Lower leg skin (tissue), 4 donors: ENCODE results near the gene ATP7B. TPM values are rescaled to one million over a fixed set of nuclear protein-coding genes. Genes with fewer than 3 reads are reported as not detected.

Experiments
- DNase-seq, 2 donors: peaks; one replicate each; pipeline ENCODE4 v3.0.0-alpha.2; 2019; ENCODE audit warnings: low spot score in 2 of 2
- H3K4me3 ChIP-seq: fragments of 200-600 bp; sonication (generic); 2 replicates; pipeline ENCODE4 v1.5.1; 2017; ENCODE audit warnings: mild to moderate bottlenecking, low read depth; ENCODE audit not compliant: poor library complexity, severe bottlenecking
- POLR2A ChIP-seq, 2 donors: fragments of 450-650 bp; IDR thresholded peaks; one replicate each; pipeline ENCODE4 v1.6.1; 2016 to 2017; ENCODE audit warnings: antibody characterized with exemption in 2 of 2, mild to moderate bottlenecking in 1 of 2, moderate library complexity in 1 of 2
- WGBS, 2 donors: methylation state at CpG; one replicate each; pipeline ENCODE4 v1.1.5; 2018; 5-methylcytosine and 5-hydroxymethylcytosine counted together
- intact Hi-C: fragments of 100-400 bp; cut with DNase I; formaldehyde crosslinking; loops from one replicate; pipeline ENCODE4 v1.15.0; 2023; ENCODE audit warnings: low total_unique reads
- total RNA-seq, 4 donors: library from RNA; depleted of rRNA; stranded (reverse); fragments of >200 nt; gene quantifications; one replicate each; pipeline ENCODE4 v1.1.0, GENCODE V29; 2016
- TF ChIP-seq, protein P1 (sequence below), 3 donors: fragments of 450-650 bp; IDR thresholded peaks; one replicate each; pipeline ENCODE4 v1.5.1; 2016; ENCODE audit warnings: antibody characterized with exemption in 3 of 3, mild to moderate bottlenecking in 3 of 3, moderate library complexity in 2 of 3

The ATP7B gene
- total RNA-seq, 4 donors from 2014 or later, result 2.6 to 6.1 (median 4.0) TPM

DNA sequence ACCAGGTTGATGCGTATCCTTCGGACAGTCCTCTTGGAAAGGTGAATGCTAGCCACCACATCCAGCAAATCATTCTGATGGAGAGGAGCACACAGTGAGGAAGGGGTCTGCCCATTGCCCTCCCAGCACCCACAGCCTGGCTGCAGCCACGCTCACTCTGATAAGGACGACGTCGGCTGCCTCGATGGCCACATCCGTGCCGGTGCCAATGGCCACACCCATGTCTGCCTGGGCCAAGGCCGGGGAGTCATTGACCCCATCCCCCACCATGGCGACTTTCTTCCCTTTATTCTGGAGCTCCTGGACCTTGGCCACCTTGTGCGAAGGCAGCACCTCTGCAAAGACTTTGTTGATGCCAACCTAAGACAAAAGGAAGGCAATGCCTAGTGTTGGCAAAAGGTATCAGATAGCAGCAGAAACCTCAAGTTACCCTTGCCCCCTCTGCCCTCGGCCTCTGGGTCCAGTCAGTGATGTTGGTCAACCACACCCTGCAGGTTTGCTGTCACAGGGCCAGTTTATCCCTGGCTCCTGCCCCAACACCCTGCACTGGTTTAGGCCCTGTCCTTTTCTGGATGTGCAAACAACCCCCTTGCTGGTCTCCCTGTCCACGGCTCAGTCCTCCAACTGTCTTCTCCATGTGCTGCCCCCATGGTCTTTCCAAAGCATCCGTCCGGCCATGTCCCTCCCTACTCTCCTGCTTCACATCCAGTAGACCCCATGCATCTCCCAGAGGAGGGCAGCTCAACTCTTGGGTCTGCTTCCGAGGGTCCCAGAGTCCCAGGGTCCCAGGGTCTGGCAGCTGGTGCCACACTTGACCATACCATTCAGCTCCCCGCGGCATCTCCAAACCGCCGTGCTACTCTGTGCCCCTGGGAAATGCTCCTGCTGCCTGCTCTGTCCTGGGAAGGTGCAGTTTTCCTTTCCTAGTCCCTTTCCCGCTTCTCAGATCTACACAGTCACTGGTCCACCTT is 73.6 kb downstream of the ATP7B start:
- DNase-seq, result no peak
- no peak overlapping the region for H3K4me3 ChIP-seq
- intact Hi-C loops, result no loop called here
- WGBS, 2 donors, result 83 to 95% methylated on average over 22 of the region's 22 CpGs
- TF ChIP-seq, protein P1, sequence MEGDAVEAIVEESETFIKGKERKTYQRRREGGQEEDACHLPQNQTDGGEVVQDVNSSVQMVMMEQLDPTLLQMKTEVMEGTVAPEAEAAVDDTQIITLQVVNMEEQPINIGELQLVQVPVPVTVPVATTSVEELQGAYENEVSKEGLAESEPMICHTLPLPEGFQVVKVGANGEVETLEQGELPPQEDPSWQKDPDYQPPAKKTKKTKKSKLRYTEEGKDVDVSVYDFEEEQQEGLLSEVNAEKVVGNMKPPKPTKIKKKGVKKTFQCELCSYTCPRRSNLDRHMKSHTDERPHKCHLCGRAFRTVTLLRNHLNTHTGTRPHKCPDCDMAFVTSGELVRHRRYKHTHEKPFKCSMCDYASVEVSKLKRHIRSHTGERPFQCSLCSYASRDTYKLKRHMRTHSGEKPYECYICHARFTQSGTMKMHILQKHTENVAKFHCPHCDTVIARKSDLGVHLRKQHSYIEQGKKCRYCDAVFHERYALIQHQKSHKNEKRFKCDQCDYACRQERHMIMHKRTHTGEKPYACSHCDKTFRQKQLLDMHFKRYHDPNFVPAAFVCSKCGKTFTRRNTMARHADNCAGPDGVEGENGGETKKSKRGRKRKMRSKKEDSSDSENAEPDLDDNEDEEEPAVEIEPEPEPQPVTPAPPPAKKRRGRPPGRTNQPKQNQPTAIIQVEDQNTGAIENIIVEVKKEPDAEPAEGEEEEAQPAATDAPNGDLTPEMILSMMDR (IDR thresholded peaks at IDR 0.05), result no peak
- no peak for TF ChIP-seq POLR2A (IDR thresholded peaks at IDR 0.05)

- H3K4me3 ChIP-seq, result no peak overlapping the region
- no peak for DNase-seq
- WGBS, 2 donors, result 77 to 78% methylated on average over 14 of the region's 14 CpGs
- no peak for TF ChIP-seq POLR2A (IDR thresholded peaks at IDR 0.05)
- TF ChIP-seq, protein P1 (IDR thresholded peaks at IDR 0.05), result no peak
- intact Hi-C loops, result no loop called here
Measured at GRCh38 chr13:51935326-51936171, 75.7 kb downstream of the ATP7B start.

DNA sequence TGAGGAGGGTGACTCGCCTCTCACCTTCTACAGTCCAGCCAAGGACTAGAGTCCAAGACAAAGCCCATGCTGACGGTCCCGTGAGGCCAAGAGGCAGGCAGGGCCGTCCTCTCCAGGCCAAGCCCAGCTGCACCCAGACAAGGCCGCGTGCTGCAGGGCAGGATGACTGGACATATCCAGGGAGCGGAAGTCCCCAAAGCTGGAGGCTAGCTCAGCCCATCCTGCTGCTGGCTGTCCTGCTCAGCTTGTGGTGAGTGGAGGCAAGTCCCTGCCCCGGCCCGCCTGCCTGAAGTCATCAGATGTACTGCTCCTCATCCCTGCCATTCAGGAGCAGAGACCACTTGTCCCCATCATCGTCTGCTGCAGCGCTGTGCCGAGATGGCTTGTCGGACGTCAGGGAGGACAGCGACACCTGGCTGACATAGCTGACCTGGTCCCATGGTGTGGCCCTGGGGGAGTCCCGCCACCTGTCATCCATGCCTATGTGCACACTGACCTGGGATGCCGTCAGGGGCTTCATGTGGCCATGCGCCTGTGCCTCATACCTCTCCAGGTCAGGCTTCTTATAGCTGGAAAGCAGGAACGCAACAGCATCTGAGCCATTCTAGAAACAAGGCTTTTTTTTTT is 76.7 kb downstream of the ATP7B start:
- no peak overlapping the region for H3K4me3 ChIP-seq
- no peak for TF ChIP-seq POLR2A (IDR thresholded peaks at IDR 0.05)
- TF ChIP-seq, protein P1 (IDR thresholded peaks at IDR 0.05), result no peak
- DNase-seq, result no peak
- intact Hi-C loops, result no loop called here
- WGBS, 2 donors, result 91 to 94% methylated on average over 17 to 19 of the region's 19 CpGs

DNA sequence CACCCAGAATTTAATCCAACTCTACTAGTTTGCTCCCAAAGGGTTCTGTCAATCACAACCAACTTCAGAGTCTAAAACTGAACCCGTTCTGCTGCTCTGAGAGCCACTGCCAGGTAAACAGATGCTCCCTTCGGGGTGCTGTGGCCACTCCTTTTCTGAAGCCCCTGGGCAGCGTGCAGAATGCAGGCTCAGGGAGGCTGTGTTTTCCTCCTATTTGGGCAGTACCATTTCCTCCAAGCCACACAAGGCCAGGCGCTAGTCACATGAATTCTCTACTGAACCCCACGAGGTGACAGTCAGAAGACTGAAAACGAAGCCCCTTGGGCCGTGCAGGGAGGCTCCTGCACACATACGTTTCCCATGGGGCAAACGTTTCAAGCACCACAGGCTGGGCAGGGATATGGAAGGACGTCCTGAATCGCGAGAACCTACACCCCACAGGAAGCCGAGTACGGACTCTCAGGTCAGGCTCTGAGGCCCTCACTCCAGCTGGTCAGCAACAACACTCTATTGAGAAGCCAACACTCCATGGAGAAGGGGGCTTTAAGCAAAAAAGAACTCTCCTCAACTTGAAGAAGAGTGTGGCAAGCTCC is 77.7 kb downstream of the ATP7B start:
- no peak overlapping the region for H3K4me3 ChIP-seq
- 81 to 83% methylated on average over 14 of the region's 14 CpGs for WGBS, 2 donors
- DNase-seq, result no peak
- TF ChIP-seq, protein P1 (IDR thresholded peaks at IDR 0.05), result no peak
- TF ChIP-seq POLR2A (IDR thresholded peaks at IDR 0.05), result no peak
- intact Hi-C loops, result no loop called here

DNA sequence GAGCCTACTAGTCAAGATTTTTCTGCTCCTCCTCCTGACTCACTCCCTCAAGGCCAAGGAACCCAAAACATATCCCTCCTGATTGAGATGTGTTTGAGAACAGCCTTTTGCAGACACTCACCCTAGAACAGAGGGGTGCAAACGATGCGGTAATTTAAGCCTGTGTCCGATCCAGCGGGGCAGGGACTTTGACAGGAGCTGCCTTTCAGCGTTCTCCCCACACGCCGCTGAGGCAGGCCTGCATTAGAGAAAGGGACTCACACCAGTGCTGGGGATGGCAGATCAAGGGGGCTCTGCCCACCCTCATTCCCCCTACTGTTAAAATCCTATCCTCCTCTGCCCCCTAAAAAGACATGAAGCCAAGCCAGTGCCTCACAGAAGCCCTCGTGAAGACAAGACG is 79.0 kb downstream of the ATP7B start:
- 95 to 96% methylated on average over 9 of the region's 9 CpGs for WGBS, 2 donors
- TF ChIP-seq, protein P1 (IDR thresholded peaks at IDR 0.05), result no peak
- no peak for TF ChIP-seq POLR2A (IDR thresholded peaks at IDR 0.05)

More for the DNA sequence above, 79.0 kb downstream of the ATP7B start:
- intact Hi-C loops, result no loop called here
- DNase-seq, result peak in 1 of 2 donors; percentile 61
- no peak overlapping the region for H3K4me3 ChIP-seq
